GM23338 (cell line): ENCODE results near the gene CARMIL1. TPM values are rescaled to one million over a fixed set of nuclear protein-coding genes. Genes with fewer than 3 reads are reported as not detected.

Experiments used
- ATAC-seq: fragments of 200-7000 bp; cut with Tn5 transposase; 3 replicates; pipeline ENCODE4 v1.9.1; 2020
- DNase-seq: peaks from one replicate; pipeline ENCODE4 v3.0.0-alpha.2; 2015; ENCODE audit warnings: low spot score
- H2AFZ ChIP-seq: fragments of 200-600 bp; sonication (generic); 2 replicates; pipeline ENCODE4 v1.8.0; 2016; ENCODE audit warnings: antibody characterized with exemption, mild to moderate bottlenecking, moderate library complexity
- H3F3A ChIP-seq: fragments of 200-600 bp; sonication (generic); replicated peaks from 2 replicates; pipeline ENCODE4 v1.8.0; 2017; ENCODE audit warnings: antibody characterized with exemption, mixed run types, low read depth
- H3K27ac ChIP-seq: fragments of 200-600 bp; sonication (generic); 2 replicates; pipeline ENCODE4 v1.6.1; 2016; ENCODE audit warnings: low read depth
- H3K27me3 ChIP-seq: fragments of 200-600 bp; sonication (generic); 2 replicates; pipeline ENCODE4 v1.8.0; 2016; ENCODE audit warnings: mild to moderate bottlenecking, mixed run types, moderate library complexity; ENCODE audit not compliant: insufficient read depth
- H3K36me3 ChIP-seq: fragments of 200-600 bp; sonication (generic); 2 replicates; pipeline ENCODE4 v1.8.0; 2016; ENCODE audit warnings: mild to moderate bottlenecking; ENCODE audit not compliant: insufficient read depth
- H3K4me1 ChIP-seq: fragments of 200-600 bp; sonication (generic); 2 replicates; pipeline ENCODE4 v1.8.0; 2016; ENCODE audit warnings: mild to moderate bottlenecking, moderate library complexity; ENCODE audit not compliant: insufficient read depth
- H3K4me2 ChIP-seq: fragments of 200-600 bp; sonication (generic); 2 replicates; pipeline ENCODE4 v1.7.1; 2017; ENCODE audit warnings: mixed run types
- H3K4me3 ChIP-seq: fragments of 200-600 bp; sonication (generic); 2 replicates; pipeline ENCODE4 v1.6.1; 2016; ENCODE audit warnings: mixed run types
- H3K79me2 ChIP-seq: fragments of 200-600 bp; sonication (generic); replicated peaks from 2 replicates; pipeline ENCODE4 v1.8.0; 2017; ENCODE audit warnings: mild to moderate bottlenecking; ENCODE audit not compliant: insufficient read depth
- H3K9me2 ChIP-seq: fragments of 200-600 bp; sonication (generic); 2 replicates; pipeline ENCODE4 v1.8.0; 2017; ENCODE audit not compliant: insufficient read depth
- H4K20me1 ChIP-seq: fragments of 200-600 bp; sonication (generic); replicated peaks from 2 replicates; pipeline ENCODE4 v1.8.0; 2017; ENCODE audit warnings: mild to moderate bottlenecking; ENCODE audit not compliant: insufficient read depth
- H3K27ac Mint-ChIP-seq: 2 replicates; pipeline ENCODE4 v1.8.0; 2020; ENCODE audit warnings: inconsistent platforms, mild to moderate bottlenecking, moderate library complexity, mixed read lengths
- H3K27me3 Mint-ChIP-seq: 3 replicates; pipeline ENCODE4 v1.8.0; 2022; ENCODE audit warnings: low read depth, mild to moderate bottlenecking, moderate library complexity, mixed read lengths, inconsistent platforms; ENCODE audit not compliant: insufficient read depth, poor library complexity
- H3K36me3 Mint-ChIP-seq: 3 replicates; pipeline ENCODE4 v1.8.0; 2021; ENCODE audit warnings: low read depth, mild to moderate bottlenecking, inconsistent platforms, moderate library complexity, mixed read lengths
- H3K4me1 Mint-ChIP-seq: 3 replicates; pipeline ENCODE4 v1.8.0; 2020; ENCODE audit warnings: mild to moderate bottlenecking, inconsistent platforms, mixed read lengths
- H3K4me3 Mint-ChIP-seq: 3 replicates; pipeline ENCODE4 v1.8.0; 2021; ENCODE audit warnings: moderate library complexity, mild to moderate bottlenecking, inconsistent platforms, mixed read lengths
- H3K9me3 Mint-ChIP-seq: 3 replicates; pipeline ENCODE4 v1.8.0; 2020; ENCODE audit warnings: moderate library complexity, mild to moderate bottlenecking, inconsistent platforms, mixed read lengths
- CREB1 ChIP-seq: fragments of 250-450 bp; sonication (Bioruptor Pico); IDR thresholded peaks from 2 replicates; pipeline ENCODE4 v1.5.0; 2020; ENCODE audit warnings: low read depth, mild to moderate bottlenecking, moderate library complexity
- CTCF ChIP-seq, 2 experiments: fragments of 200-600 bp in 1 of 2; sonication (generic) in 1 of 2; conservative IDR thresholded peaks; 2 replicates each; pipeline versions ENCODE4 v1.5.1 to v1.6.1; 2016 to 2017; ENCODE audit warnings: antibody characterized with exemption in 2 of 2, low read depth in 2 of 2, mild to moderate bottlenecking in 2 of 2, moderate library complexity in 1 of 2
- EZH2phosphoT487 ChIP-seq: fragments of 200-600 bp; sonication (generic); IDR thresholded peaks from one replicate; pipeline ENCODE4 v1.8.1; 2018; ENCODE audit warnings: antibody characterized with exemption; ENCODE audit not compliant: unreplicated experiment
- NANOG ChIP-seq: IDR thresholded peaks from 2 replicates; pipeline ENCODE4 v1.6.1; 2016; ENCODE audit warnings: antibody characterized with exemption, borderline replicate concordance
- STAT1 ChIP-seq: IDR thresholded peaks from one replicate; pipeline ENCODE4 v1.6.1; 2016; ENCODE audit warnings: antibody characterized with exemption; ENCODE audit not compliant: unreplicated experiment
- polyA plus RNA-seq: library from polyadenylated mRNA; unstranded; fragments of >200 nt; fragmentation: Nextera tagmentation; extraction: Ambion mirVana; gene quantifications from 2 replicates; pipeline ENCODE4 v1.2.1, GENCODE V29; 2016
- total RNA-seq: library from RNA; depleted of rRNA; stranded (reverse); fragments of >200 nt; shearing (Covaris generic); gene quantifications from 2 replicates; pipeline ENCODE4 v1.2.3, GENCODE V29; 2014
- TF ChIP-seq, protein P1 (sequence below): IDR thresholded peaks from 2 replicates; pipeline ENCODE4 v1.6.1; 2016; ENCODE audit warnings: antibody characterized with exemption

CARMIL1 gene
- total and polyA plus RNA-seq, 2 experiments from 2014 or later: 43.2 to 66.9 TPM

- Histone ChIP-seq H3K4me3 (no peak overlapping the region), H3K27me3 (no peaks in the 10 kb centered on the region), H3K4me1 (peaks cover 76% of the 10 kb centered on the region), H3K4me2 (no peak overlapping the region), H3K79me2 (peaks cover 99% of the 10 kb centered on the region), H3K36me3 (no peaks in the 10 kb centered on the region), H3F3A (no peaks in the 10 kb centered on the region), H2AFZ (no peak overlapping the region), H3K9me2 (no peaks in the 10 kb centered on the region), H3K27ac (no peak overlapping the region), H4K20me1 (0 out of 2 replicates have a peak, but pooled peaks cover 12% of the 10 kb centered on the region)
- no peak for DNase-seq
- ATAC-seq: no peak
- no peak overlapping the region for H3K4me3 Mint-ChIP-seq
- H3K9me3 Mint-ChIP-seq: no peaks in the 10 kb centered on the region
- no peaks in the 10 kb centered on the region for H3K36me3 Mint-ChIP-seq
- no peak for TF ChIP-seq STAT1
- TF ChIP-seq, protein P1, sequence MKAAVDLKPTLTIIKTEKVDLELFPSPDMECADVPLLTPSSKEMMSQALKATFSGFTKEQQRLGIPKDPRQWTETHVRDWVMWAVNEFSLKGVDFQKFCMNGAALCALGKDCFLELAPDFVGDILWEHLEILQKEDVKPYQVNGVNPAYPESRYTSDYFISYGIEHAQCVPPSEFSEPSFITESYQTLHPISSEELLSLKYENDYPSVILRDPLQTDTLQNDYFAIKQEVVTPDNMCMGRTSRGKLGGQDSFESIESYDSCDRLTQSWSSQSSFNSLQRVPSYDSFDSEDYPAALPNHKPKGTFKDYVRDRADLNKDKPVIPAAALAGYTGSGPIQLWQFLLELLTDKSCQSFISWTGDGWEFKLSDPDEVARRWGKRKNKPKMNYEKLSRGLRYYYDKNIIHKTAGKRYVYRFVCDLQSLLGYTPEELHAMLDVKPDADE: no peak
- TF ChIP-seq CREB1 (CRISPR knock-in tag): no peak
- TF ChIP-seq CTCF (conservative IDR thresholded peaks at IDR 0.05; ENCODE audit: low read depth in 2 of 2): no peak
- no peak for TF ChIP-seq EZH2phosphoT487
- no peak for TF ChIP-seq NANOG
- peaks cover 6% of the 10 kb centered on the region for H3K27me3 Mint-ChIP-seq
- H3K27ac Mint-ChIP-seq: no peak overlapping the region
- peaks cover 24% of the 10 kb centered on the region for H3K4me1 Mint-ChIP-seq
Measured at GRCh38 chr6:25327432-25327831, 48.3 kb downstream of the CARMIL1 start.

GRCh38 chr6:25329161-25329817, 50.1 kb downstream of the CARMIL1 start:
- Histone ChIP-seq H3K4me1 (peaks cover 89% of the 10 kb centered on the region), H3K27me3 (no peaks in the 10 kb centered on the region), H2AFZ (no peak overlapping the region), H4K20me1 (0 out of 2 replicates have a peak, but pooled peaks cover 12% of the 10 kb centered on the region), H3F3A (no peaks in the 10 kb centered on the region), H3K4me3 (no peak overlapping the region), H3K79me2 (peaks cover 98% of the 10 kb centered on the region), H3K4me2 (peak overlapping the region; percentile 19; the same call in 1 of the 2 replicates), H3K9me2 (no peaks in the 10 kb centered on the region), H3K27ac (peak overlapping the region; percentile 16; the same call in 1 of the 2 replicates), H3K36me3 (no peaks in the 10 kb centered on the region)
- no peak for TF ChIP-seq STAT1
- TF ChIP-seq, protein P1: no peak
- peaks cover 6% of the 10 kb centered on the region for H3K27me3 Mint-ChIP-seq
- H3K4me3 Mint-ChIP-seq: no peak overlapping the region
- no peak overlapping the region for H3K27ac Mint-ChIP-seq
- H3K4me1 Mint-ChIP-seq: peaks cover 37% of the 10 kb centered on the region
- ATAC-seq (no peak), DNase-seq (no peak)
- no peaks in the 10 kb centered on the region for H3K36me3 Mint-ChIP-seq
- no peaks in the 10 kb centered on the region for H3K9me3 Mint-ChIP-seq
